CD4-positive, alpha-beta T cell treated with Interleukin-12 subunit alpha and Interleukin-12 subunit beta, for 1 hour (primary cell): Measurements from ENCODE around the gene CAMP.
"Not testable (repeated sequence)": the region's sequence is repeated elsewhere in the genome, so short reads cannot be mapped to it uniquely, and the experiment has no call there.

Experiments
- DNase-seq: peaks from one replicate; pipeline ENCODE4 v3.0.0-alpha.2; 2020

CAMP gene

DNA sequence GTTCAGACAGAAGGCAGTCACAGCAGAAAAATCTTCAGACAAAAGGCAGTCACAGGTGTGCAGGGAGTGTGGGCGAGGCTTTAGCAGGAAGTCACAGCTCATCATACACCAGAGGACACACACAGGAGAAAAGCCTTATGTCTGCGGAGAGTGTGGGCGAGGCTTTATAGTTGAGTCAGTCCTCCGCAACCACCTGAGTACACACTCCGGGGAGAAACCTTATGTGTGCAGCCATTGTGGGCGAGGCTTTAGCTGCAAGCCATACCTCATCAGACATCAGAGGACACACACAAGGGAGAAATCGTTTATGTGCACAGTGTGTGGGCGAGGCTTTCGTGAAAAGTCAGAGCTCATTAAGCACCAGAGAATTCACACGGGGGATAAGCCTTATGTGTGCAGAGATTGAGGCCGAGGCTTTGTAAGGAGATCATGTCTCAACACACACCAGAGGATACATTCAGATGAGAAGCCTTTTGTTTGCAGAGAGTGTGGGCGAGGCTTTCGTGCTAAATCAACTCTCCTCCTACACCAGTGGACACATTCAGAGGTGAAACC is 45.2 kb downstream of the CAMP start:
- peak; percentile 76 for DNase-seq

DNA sequence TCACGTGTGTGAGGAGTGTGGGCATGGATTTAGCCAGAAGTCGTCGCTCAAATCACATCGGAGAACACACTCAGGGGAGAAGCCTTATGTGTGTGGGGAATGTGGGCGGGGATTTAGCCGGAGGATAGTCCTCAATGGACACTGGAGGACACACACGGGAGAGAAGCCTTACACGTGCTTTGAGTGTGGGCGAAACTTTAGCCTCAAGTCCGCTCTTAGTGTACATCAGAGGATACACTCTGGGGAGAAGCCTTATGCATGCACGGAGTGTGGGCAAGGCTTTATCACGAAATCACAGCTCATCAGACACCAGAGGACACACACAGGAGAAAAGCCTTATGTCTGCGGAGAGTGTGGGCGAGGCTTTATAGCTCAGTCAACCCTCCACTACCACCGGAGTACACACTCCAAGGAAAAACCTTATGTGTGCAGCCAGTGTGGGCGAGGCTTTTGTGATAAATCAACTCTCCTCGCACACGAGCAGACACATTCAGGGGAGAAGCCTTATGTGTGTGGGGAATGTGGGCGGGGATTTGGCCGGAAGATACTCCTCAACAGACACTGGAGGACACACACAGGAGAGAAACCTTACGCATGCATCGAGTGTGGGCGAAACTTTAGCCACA is 45.8 kb downstream of the CAMP start:
- DNase-seq: peak; percentile 11

DNA sequence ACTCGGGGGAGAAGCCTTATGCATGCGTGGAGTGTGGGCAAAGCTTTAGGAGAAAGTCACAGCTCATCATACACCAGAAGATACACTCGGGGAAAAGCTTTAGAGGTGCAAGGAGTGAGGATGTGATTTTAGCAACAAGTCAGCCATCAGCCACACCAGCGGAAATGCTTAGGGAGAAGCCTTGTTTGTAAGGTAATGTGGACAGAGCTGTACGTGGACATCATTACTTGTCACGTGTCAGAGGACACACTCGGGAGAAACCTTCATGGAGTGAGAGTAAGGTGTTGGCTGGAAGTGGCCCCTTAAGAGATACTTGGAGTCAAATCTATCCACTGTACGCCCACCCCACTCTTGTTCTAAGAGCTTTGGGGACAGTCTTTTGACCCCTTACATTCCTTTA is 46.3 kb downstream of the CAMP start:
- DNase-seq: no peak

DNA sequence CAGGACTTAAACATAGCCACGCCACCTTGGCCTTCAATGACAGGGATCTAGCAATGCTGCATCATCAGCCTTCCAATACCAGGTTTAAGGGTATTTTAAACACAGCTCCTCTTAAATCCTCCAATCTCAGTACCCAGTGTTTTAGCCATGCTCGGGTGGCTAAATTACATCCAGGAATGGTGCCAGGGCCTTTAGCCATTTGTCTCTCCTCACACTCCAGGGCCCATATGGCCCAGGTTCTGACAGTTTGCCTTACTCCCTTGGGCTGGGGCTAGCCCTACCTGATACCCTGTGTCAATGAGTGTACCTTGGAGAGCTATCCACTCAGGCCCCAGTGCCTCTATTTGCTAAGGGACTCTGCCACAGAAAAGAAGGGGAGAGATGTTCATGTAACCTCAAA is 47.0 kb downstream of the CAMP start:
- no peak for DNase-seq

DNA sequence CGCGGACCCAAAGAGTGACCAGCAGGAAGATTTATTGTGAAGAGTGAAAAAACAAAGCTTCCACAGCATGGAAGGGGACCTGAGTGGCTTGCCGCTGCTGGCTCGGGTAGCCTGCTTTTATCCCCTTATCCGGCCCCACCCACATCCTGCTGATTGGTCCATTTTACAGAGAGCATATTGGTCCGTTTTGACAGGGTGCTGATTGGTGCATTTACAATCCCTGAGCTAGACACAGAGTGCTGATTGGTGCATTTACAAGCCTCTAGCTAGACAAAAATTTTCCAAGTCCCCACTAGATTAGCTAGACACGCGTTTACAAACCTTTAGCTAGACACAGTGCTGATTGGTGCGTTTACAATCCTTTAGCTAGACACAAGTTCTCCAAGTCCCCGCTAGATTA is 47.9 kb downstream of the CAMP start:
- DNase-seq: not testable (repeated sequence)

DNA sequence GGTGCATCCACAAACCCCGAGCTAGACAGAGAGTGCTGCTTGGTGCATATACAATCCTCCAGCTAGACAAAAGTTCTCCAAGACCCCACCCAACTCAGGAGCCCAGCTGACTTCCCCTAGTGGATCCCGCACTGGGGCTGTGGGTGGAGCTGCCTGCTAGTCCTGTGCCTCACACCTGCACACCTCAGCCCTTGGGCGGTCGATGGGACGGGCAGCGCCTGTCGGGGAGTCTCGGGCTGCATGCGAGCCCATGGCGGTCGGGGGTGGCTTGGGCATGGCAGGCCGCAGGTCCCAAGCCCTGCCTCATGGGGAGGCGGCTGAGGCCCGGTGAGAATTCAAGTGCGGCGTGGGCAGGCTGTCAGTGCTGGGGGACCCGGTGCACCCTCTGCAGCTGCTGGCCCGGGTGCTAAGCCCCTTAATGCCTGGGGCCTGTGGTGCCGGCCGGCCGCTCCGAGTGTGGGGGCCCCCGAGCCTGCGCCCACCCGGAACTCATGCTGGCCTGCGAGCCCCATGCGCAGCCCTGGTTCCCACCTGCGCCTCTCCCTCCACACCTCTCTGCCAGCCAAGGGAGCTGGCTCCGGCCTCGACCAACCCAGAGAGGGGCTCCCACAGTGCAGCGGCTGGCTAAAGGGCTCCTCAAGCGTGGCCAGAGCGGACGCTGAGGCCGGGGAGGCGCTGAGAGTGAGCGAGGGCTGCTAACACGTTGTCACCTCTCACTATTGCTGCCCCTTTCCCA is 48.6 kb downstream of the CAMP start:
- DNase-seq: no peak

DNA sequence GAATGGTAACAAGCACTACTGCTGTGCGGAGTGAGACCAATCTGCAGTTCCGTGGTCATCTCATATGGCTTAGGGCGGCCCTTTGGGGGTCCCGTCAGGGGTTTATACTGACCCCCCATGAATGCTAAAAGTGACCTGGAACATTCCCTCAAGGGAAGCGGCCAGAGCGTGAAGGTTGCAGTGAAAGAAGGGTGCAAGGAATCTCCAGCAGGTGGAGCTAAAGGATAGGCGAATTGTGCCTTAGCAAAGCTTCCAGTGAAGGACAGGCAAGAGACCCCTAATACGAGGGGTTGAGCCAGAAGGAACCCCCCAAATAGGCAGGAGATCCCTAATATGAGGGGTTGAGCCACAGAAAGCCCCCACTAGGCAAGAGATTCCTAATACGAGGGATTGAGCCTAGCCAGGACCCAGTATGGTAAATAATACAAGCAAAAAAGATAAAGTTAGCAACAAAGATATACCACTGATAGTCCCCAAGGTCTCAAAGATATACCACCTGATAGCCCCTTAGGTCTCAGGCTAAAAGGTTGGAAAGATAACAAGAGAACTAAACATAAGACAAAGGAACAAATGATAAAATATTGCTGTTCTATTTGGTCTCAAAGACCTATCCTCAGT is 50.4 kb downstream of the CAMP start:
- peak; percentile 69 for DNase-seq

DNA sequence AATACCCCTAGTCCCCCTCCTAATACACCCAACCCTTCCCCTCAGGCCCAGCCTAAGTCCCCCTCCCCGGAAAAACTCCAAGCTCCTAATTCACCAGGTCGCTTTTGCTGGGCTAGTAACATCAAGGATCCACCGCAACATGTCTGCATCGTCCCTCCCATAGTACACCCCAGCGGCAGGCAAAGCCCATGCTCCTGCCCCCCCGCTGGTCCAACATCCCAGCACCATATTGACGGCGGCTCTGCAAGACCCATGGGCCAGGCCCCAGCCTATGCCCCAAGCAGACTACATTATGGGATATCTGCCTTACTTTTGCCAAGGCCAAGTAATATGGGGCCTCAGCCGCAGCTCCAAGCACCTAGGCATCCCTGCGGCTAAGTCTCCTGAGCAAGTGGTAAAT is 51.2 kb downstream of the CAMP start:
- no peak for DNase-seq
